Fibroblast of skin of back (primary cell): ENCODE results near the gene TUBGCP2.

Experiments
- DNase-seq: peaks from one replicate; pipeline ENCODE4 v3.0.0-alpha.2; 2013

The TUBGCP2 gene

DNA sequence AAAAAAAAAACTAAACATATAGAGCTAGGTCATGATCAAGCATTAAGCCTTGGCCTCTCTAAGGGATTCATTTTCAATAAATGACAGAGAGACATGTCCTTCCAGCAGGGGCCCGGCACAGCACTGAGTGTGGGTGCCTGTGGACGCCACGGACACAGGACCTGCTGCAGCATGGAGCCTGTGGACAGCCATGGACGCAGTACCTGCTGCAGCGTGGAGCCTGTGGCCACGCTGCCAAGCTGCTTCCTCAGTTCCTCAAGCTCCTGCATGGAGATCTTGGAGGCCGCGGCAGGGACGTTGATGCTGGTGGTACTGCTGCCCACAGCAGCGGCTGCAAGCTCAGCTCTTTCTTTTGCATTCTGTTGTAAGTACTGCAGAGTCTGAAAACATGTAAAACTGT, 9.4 kb downstream of the TUBGCP2 start:
- DNase-seq, result no peak

GRCh38 chr10:133298466-133298865, 10.2 kb downstream of the TUBGCP2 start:
- no peak for DNase-seq

GRCh38 chr10:133297504-133297903, 11.2 kb downstream of the TUBGCP2 start:
- no peak for DNase-seq

- DNase-seq, result no peak
These were observed 13.0 kb downstream of the TUBGCP2 start for GRCh38 chr10:133295426-133296320.

DNA sequence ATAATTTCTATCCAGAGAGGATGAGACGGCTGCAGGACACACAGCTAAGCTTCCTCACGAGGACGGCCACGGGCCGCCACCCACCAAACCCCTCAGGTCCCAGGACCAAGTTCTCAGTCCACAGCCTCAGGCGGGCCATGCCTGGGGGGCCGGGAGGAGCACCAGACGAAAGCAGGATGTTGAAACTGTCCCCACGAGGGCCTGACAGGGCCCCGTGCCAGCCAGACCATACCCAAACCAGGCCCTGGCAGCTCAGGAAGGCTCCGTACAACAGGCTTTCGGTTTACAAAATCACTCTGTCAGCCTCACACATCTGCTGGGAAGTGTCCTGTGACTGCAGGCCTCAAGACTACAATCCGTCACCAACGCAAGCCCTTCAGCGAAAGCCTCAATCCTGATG, 14.5 kb downstream of the TUBGCP2 start:
- no peak for DNase-seq

GRCh38 chr10:133293810-133294119, 14.9 kb downstream of the TUBGCP2 start:
- no peak for DNase-seq

GRCh38 chr10:133292919-133293809, 15.5 kb downstream of the TUBGCP2 start:
- peak; percentile 88 for DNase-seq

DNA sequence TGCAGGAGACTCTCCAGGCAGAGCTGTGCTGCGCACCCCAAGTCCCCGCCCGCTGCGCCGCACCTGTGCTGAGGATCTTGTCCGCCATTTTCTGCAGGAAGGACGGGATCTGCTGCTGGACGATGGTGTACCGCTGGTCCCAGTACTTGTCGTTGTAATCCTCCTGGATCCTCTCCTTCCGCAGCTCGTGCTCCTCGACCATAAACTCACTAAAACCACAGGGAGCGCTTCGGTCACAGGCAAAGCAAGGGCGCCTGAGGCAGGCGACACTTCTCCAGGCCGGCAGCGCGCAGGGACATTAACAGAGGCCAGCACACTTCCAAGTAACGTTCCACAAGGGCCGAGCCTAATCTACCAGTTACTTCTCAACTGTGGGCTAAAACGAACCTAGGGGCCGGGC, 18.9 kb downstream of the TUBGCP2 start:
- no peak for DNase-seq

- DNase-seq, result no peak
These were observed 20.7 kb downstream of the TUBGCP2 start for GRCh38 chr10:133287832-133288500.

- no peak for DNase-seq
These were observed 22.3 kb downstream of the TUBGCP2 start for GRCh38 chr10:133286366-133286765.

DNA sequence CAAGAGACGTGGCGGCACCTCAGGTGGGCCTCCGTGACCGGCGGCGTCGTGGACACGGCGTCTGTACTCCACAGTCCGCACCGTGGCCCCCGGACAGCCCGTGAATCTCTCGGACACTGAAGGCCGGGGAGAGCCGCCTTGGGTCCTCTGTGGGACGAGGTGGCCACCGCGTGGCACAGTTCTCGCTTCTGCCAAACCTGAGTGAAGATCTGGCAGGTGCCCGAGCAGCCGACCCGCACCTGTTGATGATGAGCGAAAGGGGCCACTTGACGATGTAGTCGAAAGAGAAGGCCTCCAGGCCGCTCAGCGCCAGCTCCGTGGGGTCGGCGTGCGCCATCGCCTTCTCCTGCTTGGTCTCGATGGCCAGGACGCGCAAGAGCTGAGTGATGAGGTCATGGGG, 23.5 kb downstream of the TUBGCP2 start:
- no peak for DNase-seq

DNA sequence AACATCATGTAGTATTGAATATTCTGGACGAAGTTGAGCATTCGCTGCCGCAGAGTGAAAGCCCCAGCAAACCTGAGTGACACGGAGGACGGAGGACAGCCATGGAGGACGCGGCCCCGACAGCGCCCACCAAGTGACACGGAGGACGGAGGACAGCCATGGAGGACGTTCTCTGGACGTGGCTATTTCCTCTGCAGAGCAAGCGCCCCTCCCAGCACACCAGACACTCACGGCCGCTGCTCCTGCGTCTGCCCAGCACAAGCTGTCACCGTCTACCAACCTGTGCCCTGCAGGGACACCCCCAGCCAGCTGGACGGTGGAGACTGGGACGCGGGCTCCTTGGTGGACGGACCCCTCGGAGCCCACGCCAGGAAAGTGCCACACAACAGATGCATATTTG, 24.7 kb downstream of the TUBGCP2 start:
- no peak for DNase-seq

DNA sequence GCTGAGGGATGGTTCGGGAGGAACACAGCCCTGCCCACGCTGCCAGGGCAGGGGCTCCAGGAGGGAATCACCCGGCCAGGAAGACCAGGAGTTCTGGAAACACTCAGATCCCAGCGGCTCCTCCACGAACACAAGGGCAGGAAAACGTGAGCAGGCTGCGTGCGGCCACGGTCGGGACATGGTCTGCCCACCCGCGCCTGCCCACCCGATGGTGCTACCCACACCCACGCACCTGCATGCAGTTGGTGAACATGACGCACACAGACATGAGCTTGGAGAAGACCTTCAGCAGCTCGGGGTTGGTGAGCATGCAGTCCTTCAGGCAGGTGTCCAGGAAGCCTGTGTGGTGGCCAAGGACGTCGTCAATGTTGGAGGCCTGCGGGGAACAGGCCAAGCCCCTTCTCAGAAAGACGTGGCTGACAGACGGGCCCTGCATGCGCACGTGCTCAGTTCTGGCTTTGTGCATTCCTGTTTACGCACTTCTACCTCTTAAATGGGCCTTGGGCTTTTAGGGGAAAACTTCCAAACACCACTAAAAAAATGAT, 25.8 kb downstream of the TUBGCP2 start:
- DNase-seq, result no peak

GRCh38 chr10:133281628-133282372, 26.9 kb downstream of the TUBGCP2 start:
- DNase-seq, result no peak

DNA sequence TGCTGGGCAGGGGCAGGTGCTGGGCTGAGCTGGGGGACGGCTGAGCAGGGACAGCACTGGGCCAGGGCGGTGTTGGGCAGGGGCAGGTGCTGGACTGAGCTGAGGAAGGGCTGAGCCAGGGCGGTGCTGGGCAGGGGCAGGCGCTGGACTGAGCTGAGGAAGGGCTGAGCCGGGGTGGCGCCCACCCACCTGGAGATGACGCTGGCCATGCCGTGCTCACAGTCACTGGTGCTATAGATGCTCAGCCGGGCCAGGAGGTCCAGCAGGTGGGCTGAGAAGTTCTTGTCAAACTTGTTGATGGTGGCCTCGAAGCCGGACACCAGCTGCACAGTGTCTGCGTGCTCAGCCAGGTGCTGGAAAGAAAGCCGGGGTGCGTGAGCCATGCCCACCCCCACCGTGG, 27.6 kb downstream of the TUBGCP2 start:
- DNase-seq, result no peak

DNA sequence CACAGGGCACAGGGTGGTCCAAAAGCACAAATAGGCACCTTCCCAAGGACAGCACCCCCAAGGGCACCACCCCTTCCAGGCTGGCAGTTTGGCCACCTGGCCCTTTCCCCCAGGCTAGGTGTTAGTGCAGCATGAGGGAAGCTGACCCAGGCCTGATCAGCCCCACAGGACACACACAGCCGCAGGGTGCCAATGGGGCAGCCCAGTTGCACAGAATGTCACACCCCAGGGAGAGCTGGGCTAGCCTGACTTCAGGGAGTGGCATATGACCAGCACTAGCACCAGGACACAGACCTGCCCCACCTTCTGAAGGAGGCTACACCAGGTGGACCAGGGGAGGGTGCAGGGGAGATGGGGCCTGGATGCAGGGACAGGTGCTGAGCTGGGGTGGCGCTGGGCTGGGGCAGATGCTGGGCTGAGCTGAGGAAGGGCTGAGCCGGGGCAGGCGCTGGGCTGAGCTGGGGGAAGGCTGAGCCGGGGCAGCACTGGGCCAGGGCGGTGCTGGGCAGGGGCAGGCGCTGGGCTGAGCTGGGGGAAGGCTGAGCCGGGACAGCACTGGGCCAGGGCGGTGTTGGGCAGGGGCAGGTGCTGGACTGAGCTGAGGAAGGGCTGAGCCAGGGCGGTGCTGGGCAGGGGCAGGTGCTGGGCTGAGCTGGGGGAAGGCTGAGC, 28.1 kb downstream of the TUBGCP2 start:
- no peak for DNase-seq

GRCh38 chr10:133279326-133280226, 29.1 kb downstream of the TUBGCP2 start:
- no peak for DNase-seq

GRCh38 chr10:133278577-133279265, 30.0 kb downstream of the TUBGCP2 start:
- DNase-seq, result no peak

- DNase-seq, result no peak
These were observed 30.6 kb downstream of the TUBGCP2 start for GRCh38 chr10:133277993-133278576.
